ENCODE data around the gene YAF2. TPM values are rescaled to one million over a fixed set of nuclear protein-coding genes. Genes with fewer than 3 reads are reported as not detected.

Gene YAF2
- total RNA-seq, 1 donor, result 19.9 TPM

Other genes starting within 250 kb of the YAF2 start
- 7.6 and 11.8 TPM in 2 replicates for gene GXYLT1, start 93.4 kb downstream of the YAF2 start, total RNA-seq
- 32.6 and 41.8 TPM in 2 replicates for gene ZCRB1, start 87.8 kb upstream of the YAF2 start, total RNA-seq
- gene PPHLN1, start 87.9 kb upstream of the YAF2 start, total RNA-seq, result 67.8 and 70.9 TPM in 2 replicates